ENCODE results near the gene ROBO1.
"Not testable (repeated sequence)": the region's sequence is repeated elsewhere in the genome, so short reads cannot be mapped to it uniquely, and the experiment has no call there.

The ROBO1 gene

DNA sequence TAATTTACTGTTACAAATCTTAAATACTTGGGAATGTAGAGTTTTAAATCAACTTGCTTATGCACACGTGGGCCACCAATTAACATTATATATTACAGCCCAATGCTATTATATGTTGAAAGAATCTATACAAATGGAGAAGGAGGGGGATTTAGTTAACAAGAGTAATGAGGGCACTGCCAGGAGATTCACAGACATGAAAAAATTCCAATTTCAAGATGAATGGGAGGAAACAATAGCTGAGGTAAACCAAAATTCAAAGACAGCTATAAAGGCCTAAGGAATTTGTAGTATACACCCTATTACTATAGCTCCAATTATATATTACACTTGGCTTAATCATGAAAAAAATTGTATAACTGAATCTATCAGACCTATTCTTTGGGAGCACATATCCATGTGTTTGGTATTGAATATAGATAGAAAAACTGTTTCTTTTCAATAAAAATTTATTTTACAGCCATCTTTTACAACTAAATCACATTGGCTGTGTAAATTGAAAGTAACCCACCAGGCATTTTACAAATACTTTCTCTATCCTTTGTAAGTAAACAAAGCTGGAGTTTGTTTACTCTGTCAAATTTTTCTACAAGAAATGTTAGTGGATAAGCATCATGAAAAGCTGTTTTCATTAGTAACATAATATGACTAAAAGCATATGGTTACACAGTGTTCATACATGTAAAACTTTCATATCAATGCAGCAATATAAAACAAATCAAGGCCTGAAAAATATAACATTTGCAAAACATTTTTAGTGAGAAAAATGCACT lies 1045.8 kb downstream of the ROBO1 start:
- no peak for DNase-seq

GRCh38 chr3:78718707-78719106 lies 1049.1 kb downstream of the ROBO1 start:
- DNase-seq, result no peak

DNA sequence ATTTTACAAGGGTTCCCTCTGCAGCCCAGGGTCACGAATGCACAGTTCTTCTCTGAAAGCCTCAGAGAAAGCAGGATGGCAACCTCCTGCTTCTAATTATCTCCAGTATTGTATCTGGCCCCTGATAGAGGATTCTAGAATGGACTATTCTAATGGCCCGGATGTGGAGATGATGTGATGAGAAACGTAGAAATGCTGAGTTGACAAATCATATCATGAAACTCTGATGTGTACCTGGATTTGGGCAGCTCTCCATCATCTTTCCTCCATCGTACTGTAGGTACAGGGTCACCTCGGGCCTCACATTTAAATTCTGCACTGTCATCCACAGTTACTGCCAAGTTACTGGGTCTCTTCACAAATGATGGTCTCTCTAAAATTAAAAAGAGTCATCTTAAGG lies 1050.8 kb downstream of the ROBO1 start:
- no peak for DNase-seq

- DNase-seq, result no peak
Observed at GRCh38 chr3:78712941-78713340, 1054.9 kb downstream of the ROBO1 start.

DNA sequence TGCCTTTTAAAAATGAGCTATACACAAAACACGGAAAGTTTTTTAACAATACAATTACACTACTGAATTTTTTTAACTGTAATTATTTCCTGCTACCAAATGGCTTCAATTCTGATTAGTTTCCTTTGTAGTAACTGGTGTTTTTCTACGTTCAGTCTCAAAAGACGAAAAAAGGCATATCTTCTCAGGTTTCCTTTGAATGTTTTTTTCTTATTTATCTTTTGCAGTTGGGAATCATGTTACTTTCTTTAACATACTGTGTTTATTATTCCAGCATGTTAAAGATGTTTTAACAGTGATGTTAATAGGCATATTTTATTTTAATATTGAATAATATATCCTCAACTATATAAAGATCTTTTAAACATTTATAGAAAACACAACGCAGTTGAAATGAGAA lies 1055.5 kb downstream of the ROBO1 start:
- DNase-seq, result no peak

DNA sequence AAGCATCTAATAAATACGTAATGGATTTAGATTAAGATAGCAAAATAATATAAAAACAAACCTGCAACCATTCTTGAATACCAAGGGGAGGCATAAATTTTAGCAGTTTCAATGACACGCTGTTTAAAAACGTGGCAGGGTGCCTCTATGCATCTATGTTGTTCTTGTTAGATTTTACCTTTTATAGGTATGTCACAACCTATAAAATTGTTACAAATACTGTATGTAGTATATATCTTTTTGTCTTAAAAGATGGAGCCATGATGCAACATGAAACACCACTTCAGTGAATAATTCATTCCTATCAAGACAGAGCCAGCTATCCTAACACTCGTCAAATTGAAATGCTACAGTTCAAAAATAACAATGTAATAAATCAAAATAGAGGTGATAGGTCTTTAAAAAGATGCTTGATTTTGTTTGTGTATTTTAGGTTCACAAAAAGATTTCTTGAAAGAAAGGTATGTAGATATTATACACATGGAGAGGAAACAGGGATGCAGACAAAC lies 1059.2 kb downstream of the ROBO1 start:
- no peak for DNase-seq

DNA sequence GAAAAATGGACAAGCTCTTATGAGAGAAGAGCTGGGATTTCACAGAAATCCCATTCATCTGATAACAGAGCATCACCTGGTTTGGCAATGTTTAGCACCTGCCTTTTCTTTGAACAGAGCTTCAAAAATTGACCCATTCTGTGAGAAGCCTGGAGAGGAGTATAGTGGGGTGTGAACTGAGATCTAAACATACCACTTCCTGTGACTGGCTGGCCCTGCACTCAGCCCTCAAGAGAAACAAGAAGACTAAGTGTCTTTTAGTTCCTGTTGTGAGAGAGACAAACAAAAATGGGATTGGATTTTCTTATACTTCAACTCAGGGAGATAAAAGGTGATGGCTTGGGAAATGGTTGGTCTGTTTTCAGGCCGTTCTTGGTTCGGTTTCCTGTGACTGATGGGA lies 1060.2 kb downstream of the ROBO1 start:
- no peak for DNase-seq

DNA sequence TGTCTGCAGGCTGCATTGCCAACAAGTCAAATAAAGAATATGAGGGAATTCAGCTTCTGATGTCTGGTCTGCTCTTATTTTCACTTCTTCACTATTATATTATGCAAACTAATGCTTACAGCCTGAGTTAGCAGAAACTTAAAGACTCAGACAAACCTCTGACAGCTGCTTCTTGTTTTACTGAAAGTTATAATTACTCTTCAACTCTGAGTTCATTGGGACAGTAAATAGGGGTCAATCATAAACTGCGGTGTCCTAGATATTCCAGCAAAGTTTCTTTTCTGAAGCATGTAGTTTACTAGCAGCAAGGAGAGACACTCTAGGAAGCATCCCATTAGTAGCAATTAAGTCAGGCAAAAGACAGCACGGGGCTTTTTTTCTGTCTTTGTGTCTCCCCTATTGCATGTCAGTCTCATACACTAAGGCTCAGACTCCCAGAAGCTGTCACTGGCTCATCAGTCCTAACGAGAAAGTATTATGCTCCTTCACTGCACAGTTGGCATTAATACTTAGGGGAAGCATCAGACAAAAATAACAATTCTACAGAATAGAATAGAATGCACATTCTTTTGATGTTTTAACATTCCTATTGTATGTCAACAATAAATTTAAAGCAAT lies 1060.8 kb downstream of the ROBO1 start:
- no peak for DNase-seq

DNA sequence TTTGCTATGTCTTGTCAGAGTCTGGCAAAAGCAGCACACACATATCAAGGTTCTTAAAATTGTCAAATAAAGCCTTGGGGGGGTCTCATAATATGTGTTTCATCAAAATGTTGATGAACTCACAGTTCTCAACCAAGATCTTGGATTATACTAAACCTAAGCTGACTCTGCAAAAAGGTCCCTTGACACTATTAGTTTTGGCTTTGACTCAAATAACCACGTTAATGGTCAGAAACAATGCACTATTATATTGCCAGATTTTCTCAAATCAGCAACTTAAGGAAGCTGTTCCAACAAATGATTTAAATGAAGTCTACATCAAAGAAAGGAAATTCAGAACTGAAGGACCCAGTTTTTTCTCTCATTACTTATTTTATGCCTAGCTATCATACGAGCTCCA lies 1063.9 kb downstream of the ROBO1 start:
- no peak for DNase-seq

GRCh38 chr3:78701537-78701936 lies 1066.3 kb downstream of the ROBO1 start:
- DNase-seq, result no peak

- DNase-seq, result no peak
Observed at GRCh38 chr3:78698431-78698830, 1069.4 kb downstream of the ROBO1 start.

GRCh38 chr3:78697426-78697825 lies 1070.4 kb downstream of the ROBO1 start:
- DNase-seq, result no peak

DNA sequence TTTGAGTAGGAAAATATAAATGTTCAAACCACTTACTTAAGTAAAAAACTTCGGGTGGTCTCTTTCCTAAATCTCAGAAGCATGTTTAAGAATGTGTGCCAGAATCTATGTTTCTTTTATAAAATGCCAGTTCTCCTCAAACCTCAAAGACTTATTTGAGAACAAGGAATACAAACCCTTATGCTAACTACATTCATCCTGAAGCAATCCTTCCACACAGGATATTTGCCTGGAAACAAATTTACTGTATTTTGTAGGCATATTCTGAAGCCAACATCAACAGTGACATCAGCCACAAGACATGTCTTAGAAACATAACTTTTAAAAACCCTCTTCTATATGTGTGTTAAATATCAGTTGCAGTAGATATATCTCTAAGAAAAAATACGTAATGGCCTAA lies 1077.0 kb downstream of the ROBO1 start:
- DNase-seq, result no peak

DNA sequence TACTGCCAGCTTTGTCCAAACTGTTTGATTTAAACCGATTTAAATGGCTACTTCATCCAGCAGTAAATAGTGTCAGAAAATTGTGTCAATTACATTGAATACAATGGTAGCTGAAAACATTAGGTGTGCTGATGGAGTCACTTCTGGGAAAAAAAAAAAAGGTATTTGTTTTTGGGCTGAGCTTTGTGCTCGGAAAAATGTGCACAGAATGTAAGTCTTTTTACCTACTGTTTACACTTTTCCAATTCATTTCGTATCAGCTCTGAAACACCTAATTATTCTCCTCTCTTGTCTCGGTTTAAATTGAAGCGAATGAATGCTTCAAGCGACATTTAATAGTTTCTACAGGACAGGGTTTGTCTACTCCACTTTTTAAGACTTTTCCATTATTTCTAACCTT lies 1078.4 kb downstream of the ROBO1 start:
- no peak for DNase-seq

DNA sequence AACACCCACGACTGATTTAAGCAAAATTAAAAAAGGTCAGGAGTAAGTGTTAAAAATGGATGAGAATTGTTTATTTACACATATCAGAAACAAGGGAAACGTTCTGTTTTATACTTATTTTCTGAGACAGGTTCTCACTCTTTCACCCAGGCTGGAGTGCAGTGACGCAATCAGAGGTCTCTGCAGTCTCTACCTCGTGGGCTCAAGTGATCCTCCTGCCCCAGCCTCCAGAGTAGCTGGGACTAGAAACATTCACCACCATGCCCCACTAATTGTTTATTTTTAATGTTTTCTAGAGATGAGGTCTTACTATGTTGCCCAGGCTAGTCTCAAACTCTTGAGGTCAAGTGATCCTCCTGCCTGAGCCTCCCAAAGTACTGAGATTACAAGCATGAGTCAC lies 1080.3 kb downstream of the ROBO1 start:
- DNase-seq, result no peak

GRCh38 chr3:78683284-78683683 lies 1084.5 kb downstream of the ROBO1 start:
- no peak for DNase-seq

DNA sequence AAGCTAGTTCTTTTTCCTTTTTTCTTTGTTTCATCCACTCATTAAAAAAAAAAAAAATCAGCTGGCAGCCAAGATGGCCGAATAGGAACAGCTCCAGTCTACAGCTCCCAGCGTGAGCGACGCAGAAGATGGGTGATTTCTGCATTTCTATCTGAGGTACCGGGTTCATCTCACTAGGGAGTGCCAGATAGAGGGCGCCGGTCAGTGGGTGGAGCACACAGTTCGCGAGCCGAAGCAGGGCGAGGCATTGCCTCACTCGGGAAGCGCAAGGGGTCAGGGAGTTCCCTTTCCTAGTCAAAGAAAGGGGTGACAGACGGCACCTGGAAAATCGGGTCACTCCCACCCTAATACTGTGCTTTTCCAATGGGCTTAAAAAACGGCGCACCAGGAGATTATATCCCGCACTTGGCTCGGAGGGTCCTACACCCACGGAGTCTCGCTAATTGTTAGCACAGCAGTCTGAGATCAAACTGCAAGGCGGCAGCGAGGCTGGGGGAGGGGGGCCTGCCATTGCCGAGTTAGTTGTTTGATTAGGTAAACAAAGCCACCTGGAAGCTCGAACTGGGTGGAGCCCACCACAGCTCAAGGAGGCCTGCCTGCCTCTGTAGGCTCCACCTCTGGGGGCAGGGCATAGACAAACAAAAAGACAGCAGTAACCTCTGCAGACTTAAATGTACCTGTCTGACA lies 1092.5 kb downstream of the ROBO1 start:
- not testable (repeated sequence) for DNase-seq

- no peak for DNase-seq
Observed at GRCh38 chr3:78670746-78671145, 1097.1 kb downstream of the ROBO1 start.

DNA sequence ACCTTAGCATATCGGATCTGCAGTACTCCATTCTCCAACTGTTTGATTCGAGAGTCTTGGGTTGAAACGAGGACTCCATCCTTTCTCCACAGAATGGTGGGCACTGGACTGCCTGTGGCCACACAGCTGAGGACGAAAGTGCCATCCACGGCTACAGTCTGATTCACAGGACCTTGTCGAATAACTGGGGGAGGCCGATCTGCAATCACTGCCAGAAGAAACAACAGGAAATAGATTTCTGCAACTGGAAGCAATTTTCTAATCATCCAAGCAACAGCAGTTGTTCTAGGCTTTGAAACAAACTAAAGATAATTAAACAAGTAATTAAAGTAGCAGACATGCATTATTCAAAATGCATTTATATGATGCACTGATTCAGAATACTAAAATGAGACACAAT lies 1097.7 kb downstream of the ROBO1 start:
- no peak for DNase-seq

GRCh38 chr3:78668302-78668701 lies 1099.5 kb downstream of the ROBO1 start:
- DNase-seq, result no peak

DNA sequence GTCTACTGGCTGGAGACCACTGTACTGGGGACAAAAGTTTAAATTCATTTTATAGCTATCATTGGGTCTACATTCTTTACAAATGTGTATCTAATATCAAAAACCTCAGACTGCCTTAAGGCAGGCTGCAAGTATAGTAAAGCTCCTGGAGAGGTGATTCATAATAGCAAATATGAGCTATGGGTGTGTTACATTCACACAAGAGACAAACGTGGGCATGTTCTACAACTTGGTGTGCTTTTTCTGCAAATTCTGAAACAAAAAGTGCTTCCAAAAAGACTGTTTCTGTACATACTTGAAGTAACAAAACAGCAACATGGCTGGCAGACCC lies 1101.4 kb downstream of the ROBO1 start:
- no peak for DNase-seq

- DNase-seq, result no peak
Observed at GRCh38 chr3:78665776-78666469, 1101.9 kb downstream of the ROBO1 start.

DNA sequence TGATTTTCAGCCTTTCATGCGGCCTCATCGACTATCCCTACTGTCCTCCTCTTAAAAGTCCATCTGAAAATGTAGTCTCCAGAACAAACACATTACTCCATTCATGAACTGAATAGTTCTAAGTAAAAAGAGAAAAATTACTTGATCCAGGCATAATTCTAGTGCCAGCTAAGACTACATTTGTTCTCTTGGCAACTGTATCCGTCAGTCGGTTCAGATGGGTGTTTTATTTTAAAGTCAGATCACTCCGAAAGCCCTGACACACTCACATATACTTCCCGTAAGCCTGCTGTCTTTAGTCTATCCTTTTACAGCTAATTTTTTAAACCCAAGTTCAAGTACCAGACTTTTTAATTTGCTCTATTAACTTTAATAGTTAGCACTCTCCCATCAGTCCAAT lies 1102.7 kb downstream of the ROBO1 start:
- DNase-seq, result no peak

DNA sequence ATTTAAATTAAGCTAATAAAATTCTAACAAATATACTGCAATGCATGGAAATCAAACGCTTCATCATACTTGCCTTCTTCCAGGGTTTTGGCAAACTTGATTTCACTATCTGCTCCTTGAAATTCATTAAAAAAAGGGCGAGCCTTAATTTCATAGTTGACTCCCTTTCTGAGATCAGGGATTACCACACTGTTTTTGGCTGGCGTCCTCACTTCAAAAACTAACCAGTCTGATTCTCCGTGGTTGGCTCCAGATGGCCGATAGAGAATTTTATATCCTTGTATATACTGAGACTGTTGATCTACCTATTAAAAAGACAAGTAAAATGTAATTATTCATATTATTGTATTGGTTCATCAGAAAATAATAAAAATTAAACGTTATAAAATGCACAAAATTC lies 1106.8 kb downstream of the ROBO1 start:
- DNase-seq, result no peak

All from cerebellar nuclear complex (tissue), 1 donor.